GM12878 (cell line): ENCODE data around the gene GRIN3A. TPM values are rescaled to one million over a fixed set of nuclear protein-coding genes. Genes with fewer than 3 reads are reported as not detected.

Source experiments
- ATAC-seq: fragments of 200-7000 bp; cut with Tn5 transposase; 3 replicates; pipeline ENCODE4 v1.9.1; 2020; ENCODE audit warnings: mild to moderate bottlenecking, moderate library complexity
- BruUV-seq: library from RNA; stranded (reverse); fragments of 400-500 nt; replicated peaks from 2 replicates; lab custom pipeline; 2021; lab: Mats Ljungman, UMichigan
- CTCF ChIA-PET: fragments of 300-600 bp; sonication (Branson Sonifier 250); formaldehyde crosslinking; extraction: SDS; loops from one replicate; lab custom pipeline; 2021; ENCODE audit warnings: inconsistent platforms; lab: Yijun Ruan, JAX
- POLR2A ChIA-PET: fragments of 350-600 bp; formaldehyde crosslinking; extraction: SDS; loops from one replicate; lab custom pipeline; 2021; ENCODE audit warnings: inconsistent platforms; lab: Charles Lee
- RAD21 ChIA-PET: fragments of 300-600 bp; sonication (Branson Sonifier 250); formaldehyde crosslinking; loops from one replicate; lab custom pipeline; 2023; ENCODE audit warnings: antibody characterized with exemption; ENCODE audit not compliant: unreplicated experiment; lab: Charles Lee
- SMC1A ChIA-PET: fragments of 300-600 bp; sonication (Branson Sonifier 250); formaldehyde crosslinking; loops from one replicate; lab custom pipeline; 2023; ENCODE audit not compliant: unreplicated experiment, uncharacterized antibody; lab: Charles Lee
- DNase-seq: peaks from one replicate; pipeline ENCODE4 v3.0.0-alpha.2; 2011; ENCODE audit warnings: low read depth, low spot score
- FAIRE-seq: peaks from 3 replicates; lab custom pipeline; 2011; peaks lifted over from hg19 to GRCh38; lab: Jason Lieb, UNC
- H2AFZ ChIP-seq: 2 replicates; pipeline ENCODE4 v1.6.0; 2011; ENCODE audit warnings: low read depth, low read length, control low read depth; ENCODE audit not compliant: control insufficient read depth
- H3K27ac ChIP-seq: 2 replicates; pipeline ENCODE4 v1.5.1; 2011; ENCODE audit warnings: control low read depth; ENCODE audit not compliant: control insufficient read depth, insufficient read depth
- H3K27me3 ChIP-seq, 2 experiments: replicated peaks in 1 of 2; 2 replicates each; pipeline versions ENCODE4 v1.6.0 to v1.6.1; 2011; ENCODE audit warnings: low read length in 1 of 2; ENCODE audit not compliant: control insufficient read depth in 2 of 2, insufficient read depth in 2 of 2
- H3K36me3 ChIP-seq, 2 experiments: 2 replicates each; pipeline ENCODE4 v1.5.1; 2011; ENCODE audit warnings: low read length in 1 of 2; ENCODE audit not compliant: control insufficient read depth in 2 of 2, insufficient read depth in 2 of 2
- H3K4me1 ChIP-seq: 2 replicates; pipeline ENCODE4 v1.6.1; 2011; ENCODE audit warnings: mild to moderate bottlenecking, low read length, moderate library complexity, mixed read lengths; ENCODE audit not compliant: control insufficient read depth, insufficient read depth
- H3K4me2 ChIP-seq: 2 replicates; pipeline ENCODE4 v1.6.0; 2011; ENCODE audit warnings: control low read depth; ENCODE audit not compliant: control insufficient read depth, insufficient read depth
- H3K4me3 ChIP-seq: fragments of 200-600 bp; sonication (generic); 2 replicates; pipeline ENCODE4 v1.5.1; 2016
- H3K79me2 ChIP-seq: 2 replicates; pipeline ENCODE4 v1.6.0; 2011; ENCODE audit warnings: low read length; ENCODE audit not compliant: control insufficient read depth, insufficient read depth
- H3K9ac ChIP-seq: 2 replicates; pipeline ENCODE4 v1.8.0; 2011; ENCODE audit warnings: low read length, control low read depth, mixed read lengths; ENCODE audit not compliant: control insufficient read depth, insufficient read depth
- H3K9me3 ChIP-seq: replicated peaks from 3 replicates; pipeline ENCODE4 v1.5.1; 2011; ENCODE audit warnings: mild to moderate bottlenecking, low read length; ENCODE audit not compliant: control insufficient read depth, insufficient read depth
- H4K20me1 ChIP-seq: 2 replicates; pipeline ENCODE4 v1.6.0; 2011; ENCODE audit not compliant: control insufficient read depth, insufficient read depth
- BHLHE40 ChIP-seq, 2 experiments: fragments of 450-650 bp in 1 of 2; IDR thresholded peaks; 2 replicates each; pipeline ENCODE4 v1.6.1; 2011 to 2017; ENCODE audit warnings: low read depth in 2 of 2, borderline replicate concordance in 1 of 2, improper control_type of control experiment in 1 of 2, low read length in 1 of 2, mild to moderate bottlenecking in 1 of 2
- CHD4 ChIP-seq: fragments of 200-600 bp; sonication (generic); IDR thresholded peaks from 2 replicates; pipeline ENCODE4 v1.6.1; 2016; ENCODE audit warnings: mild to moderate bottlenecking
- E2F8 ChIP-seq: fragments of 450-650 bp; IDR thresholded peaks from 2 replicates; pipeline ENCODE4 v1.6.1; 2018; ENCODE audit warnings: mild to moderate bottlenecking, low read depth, moderate library complexity; ENCODE audit not compliant: partially characterized antibody
- FOS ChIP-seq: IDR thresholded peaks from 3 replicates; pipeline ENCODE4 v1.6.1; 2011; ENCODE audit warnings: borderline replicate concordance; ENCODE audit not compliant: insufficient read length; ENCODE audit errors: extremely low read depth
- KAT2A ChIP-seq: conservative IDR thresholded peaks from 2 replicates; pipeline ENCODE4 v1.6.1; 2011; ENCODE audit warnings: low read depth, low read length; ENCODE audit not compliant: control insufficient read depth
- MEF2A ChIP-seq: IDR thresholded peaks from 2 replicates; pipeline ENCODE4 v1.6.1; 2011; ENCODE audit warnings: low read depth, mild to moderate bottlenecking, low read length, moderate library complexity; ENCODE audit not compliant: insufficient read depth
- NR2C1 ChIP-seq: fragments of 450-650 bp; IDR thresholded peaks from 2 replicates; pipeline ENCODE4 v1.6.1; 2017; ENCODE audit warnings: antibody characterized with exemption, mild to moderate bottlenecking, moderate library complexity
- NR2C2 ChIP-seq: IDR thresholded peaks from 2 replicates; pipeline ENCODE4 v1.6.1; 2011; ENCODE audit warnings: borderline replicate concordance, low read depth; ENCODE audit not compliant: control insufficient read depth, insufficient read length
- POLR2AphosphoS5 ChIP-seq: IDR thresholded peaks from 2 replicates; pipeline ENCODE4 v1.6.1; 2011; ENCODE audit warnings: mild to moderate bottlenecking, low read length, inconsistent platforms
- RCOR1 ChIP-seq: conservative IDR thresholded peaks from 2 replicates; pipeline ENCODE4 v1.6.1; 2012; ENCODE audit warnings: low read depth, low read length, improper control_type of control experiment
- SIN3A ChIP-seq: IDR thresholded peaks from 2 replicates; pipeline ENCODE4 v1.6.1; 2012; ENCODE audit warnings: low read depth, low read length, improper control_type of control experiment
- SPI1 ChIP-seq: IDR thresholded peaks from 2 replicates; pipeline ENCODE4 v1.6.1; 2011; ENCODE audit warnings: low read depth, mild to moderate bottlenecking, low read length, moderate library complexity, borderline replicate concordance; ENCODE audit not compliant: insufficient read depth
- ZNF207 ChIP-seq: fragments of 450-650 bp; IDR thresholded peaks from 2 replicates; pipeline ENCODE4 v1.6.1; 2014; ENCODE audit warnings: antibody characterized with exemption, mild to moderate bottlenecking, borderline replicate concordance
- ZNF24 ChIP-seq: fragments of 450-650 bp; IDR thresholded peaks from 2 replicates; pipeline ENCODE4 v1.6.1; 2017; ENCODE audit warnings: antibody characterized with exemption, mild to moderate bottlenecking
- WGBS: methylation state at CpG from one replicate; pipeline ENCODE4 v1.1.6; 2016; ENCODE audit warnings: low lambda C conversion rate; ENCODE audit not compliant: insufficient replicate concordance, insufficient coverage; ENCODE audit errors: missing lambda C conversion rate; 5-methylcytosine and 5-hydroxymethylcytosine counted together
- in situ Hi-C: fragments of 300-500 bp; cut with MboI; formaldehyde crosslinking; loops from 9 replicates; pipeline ENCODE4 v1.14.3; 2018; ENCODE audit warnings: mixed read lengths
- intact Hi-C: fragments of 100-400 bp; cut with micrococcal nuclease; formaldehyde crosslinking; loops from one replicate; pipeline ENCODE4 v1.14.2; 2022; ENCODE audit not compliant: unreplicated experiment
- polyA plus RNA-seq, 11 experiments: library from polyadenylated mRNA; depleted of rRNA in 4 of 11; unstranded in 6 of 11; stranded (reverse) in 5 of 11; fragments of >200 nt; fragmentation: Nextera tagmentation in 4 of 11; fragmentation: Illumina TruSeq in 1 of 11; extraction: Ambion mirVana in 4 of 11; extraction: Trizol in 1 of 11; gene quantifications; 1 replicate in 1 of 11; 2 replicates in 10 of 11; pipeline versions ENCODE4 v1.2.1 to v1.2.3, GENCODE V29; 2011 to 2016; ENCODE audit warnings: inconsistent platforms in 2 of 11, missing spikeins in 2 of 11, low read depth in 1 of 11
- total RNA-seq, 4 experiments: library from RNA; depleted of rRNA in 3 of 4; stranded (reverse); fragments of >200 nt in 3 of 4; fragmentation: Illumina TruSeq in 1 of 4; extraction: Trizol in 1 of 4; gene quantifications; 2 replicates each; pipeline versions ENCODE4 v1.2.1 to v1.2.3, GENCODE V29; 2013 to 2021

The GRIN3A gene
- total and polyA plus RNA-seq, 10 of the 15 experiments (the other 5 are each of a cell fraction or from before 2014, with no cell fraction given): 0.03 to 0.05 (median 0.04) TPM; not detected in 7

GRCh38 chr9:101536351-101536750 is 202.1 kb downstream of the GRIN3A start (continued):
- TF ChIP-seq FOS: no peak
- TF ChIP-seq KAT2A: no peak
- TF ChIP-seq E2F8: no peak
- TF ChIP-seq POLR2AphosphoS5: no peak
- no peak for TF ChIP-seq CHD4

- Histone ChIP-seq H3K36me3 (0 out of 4 replicates have a peak, but pooled peaks cover 0 to 3% of the 10 kb centered on the region in 2 experiments), H4K20me1 (no peaks in the 10 kb centered on the region; the same call in 1 of the 2 replicates), H2AFZ (peak within 1 kb of the TSS; percentile 100), H3K79me2 (peaks cover 15% of the 10 kb centered on the region), H3K9me3 (no peaks in the 10 kb centered on the region), H3K4me2 (peak within 1 kb of the TSS; percentile 77), H3K4me1 (no peaks in the 10 kb centered on the region), H3K4me3 (peak within 1 kb of the TSS; percentile 86), H3K27me3 (no peaks in the 10 kb centered on the region), H3K27ac (peak within 1 kb of the TSS; percentile 85), H3K9ac (peak within 1 kb of the TSS; percentile 79)
- no TSS peak for BruUV-seq
- peak; percentile 94 for DNase-seq
- FAIRE-seq: peak; percentile 99
- POLR2A ChIA-PET: interaction anchor here (0.6 to 1.3 kb wide), 4 partner anchors 31 to 138 kb away, joined by 3 to 8 read pairs (median 4); partner anchors contain the start of genes MRPL50 and ZNF189
- ATAC-seq: peak; percentile 95
- intact Hi-C loops: loop anchor here (2.0 to 5.0 kb wide), 2 partner anchors 135 to 416 kb away; partner anchors contain the start of genes MRPL50 and ZNF189
- 1% methylated on average over 45 of the region's 45 CpGs for WGBS
- SMC1A ChIA-PET: interaction anchor here (0.8 to 7.9 kb wide), 7 partner anchors 11 to 161 kb away, joined by 3 to 41 read pairs (median 3); partner anchors contain the start of genes MRPL50 and ZNF189
- CTCF ChIA-PET: interaction anchor here (0.7 to 16.7 kb wide), 12 partner anchors 9 to 145 kb away, joined by 3 to 228 read pairs (median 4); partner anchors contain the start of genes MRPL50 and ZNF189
- RAD21 ChIA-PET: interaction anchor here (1.0 to 2.1 kb wide), 7 partner anchors 32 to 135 kb away, joined by 3 to 15 read pairs (median 4); partner anchors contain the start of genes MRPL50 and ZNF189
- in situ Hi-C loops: loop anchor here (5.0 kb wide), 2 partner anchors 76 to 136 kb away; partner anchors contain the start of genes MRPL50 and ZNF189
- TF ChIP-seq NR2C2: peak; percentile 54
- TF ChIP-seq ZNF207: 0 out of 2 replicates have a peak, but pooled peaks have one; percentile 54
- no peak for TF ChIP-seq RCOR1
- TF ChIP-seq MEF2A: no peak
- peak; percentile 93 for TF ChIP-seq NR2C1
- peak; percentile 93 for TF ChIP-seq SPI1
- no peak for TF ChIP-seq ZNF24
- 0 out of 2 replicates have a peak, but pooled peaks have one; percentile 24 for TF ChIP-seq SIN3A
- peak; percentile 80 to 89 for TF ChIP-seq BHLHE40 (IDR thresholded peaks at IDR 0.05; ENCODE audit: borderline replicate concordance in 1 of 2, low read depth in 2 of 2, low read length in 1 of 2)
Observed at GRCh38 chr9:101533334-101534204, 204.9 kb downstream of the GRIN3A start, which contains the start of gene RNF20. Gene RNF20 (plus strand): TSS chr9:101533853. CDS start chr9:101535424, 1,571 bp downstream.
